SKM-1 (cell line): ENCODE results near the gene HNRNPA3.
"Not testable (repeated sequence)": the region's sequence is repeated elsewhere in the genome, so short reads cannot be mapped to it uniquely, and the experiment has no call there.

Source experiments
- DNase-seq: peaks from one replicate; lab custom pipeline; 2025; ENCODE audit not compliant: unreplicated experiment; lab: John Stamatoyannopoulos, UW

The HNRNPA3 gene

DNA sequence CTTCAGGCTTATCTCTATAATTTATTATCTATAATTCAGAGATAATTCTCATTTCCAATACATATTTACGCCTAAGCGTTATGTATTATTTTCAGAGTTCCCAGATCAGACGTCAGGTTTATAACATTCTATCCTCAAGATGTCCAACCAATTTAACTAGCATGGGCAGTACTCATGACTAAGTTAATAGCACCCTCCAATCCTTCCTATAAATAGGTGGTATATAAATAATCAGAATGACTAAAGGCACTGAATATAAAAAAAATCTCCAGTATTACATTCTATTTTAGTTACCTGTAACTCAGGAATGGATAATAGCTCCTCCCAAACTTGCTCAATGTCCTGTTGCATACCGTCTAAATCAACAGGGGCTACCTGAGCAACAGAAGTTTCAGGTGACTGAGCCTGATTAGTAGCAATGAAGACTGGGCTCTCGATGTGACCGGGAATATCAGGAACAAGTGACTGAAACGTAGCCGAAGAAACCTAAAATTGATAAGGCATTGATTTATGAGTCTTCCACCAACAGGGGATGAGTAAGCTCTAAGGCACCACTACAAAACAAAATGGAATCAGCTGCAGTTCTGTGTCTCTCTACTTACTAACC lies 19.6 kb downstream of the HNRNPA3 start:
- DNase-seq = no peak

DNA sequence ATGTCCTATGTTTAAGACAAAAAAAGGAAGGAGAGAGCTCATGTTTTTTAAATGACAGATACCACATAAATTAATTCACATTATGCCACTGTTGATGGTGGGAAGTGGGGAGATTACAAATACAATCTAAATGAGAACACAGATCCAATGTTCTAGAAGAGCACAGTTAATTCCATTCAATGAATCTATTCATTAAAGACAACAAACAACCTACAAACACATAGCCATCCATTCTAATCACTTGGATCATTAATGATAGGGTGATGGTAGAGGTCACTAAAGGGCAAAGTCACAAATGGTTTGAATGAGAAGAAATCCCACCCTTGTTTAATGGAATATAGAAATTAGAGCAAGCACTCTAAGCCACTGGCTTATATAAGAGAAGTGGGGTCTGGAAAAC lies 21.7 kb downstream of the HNRNPA3 start:
- no peak for DNase-seq

DNA sequence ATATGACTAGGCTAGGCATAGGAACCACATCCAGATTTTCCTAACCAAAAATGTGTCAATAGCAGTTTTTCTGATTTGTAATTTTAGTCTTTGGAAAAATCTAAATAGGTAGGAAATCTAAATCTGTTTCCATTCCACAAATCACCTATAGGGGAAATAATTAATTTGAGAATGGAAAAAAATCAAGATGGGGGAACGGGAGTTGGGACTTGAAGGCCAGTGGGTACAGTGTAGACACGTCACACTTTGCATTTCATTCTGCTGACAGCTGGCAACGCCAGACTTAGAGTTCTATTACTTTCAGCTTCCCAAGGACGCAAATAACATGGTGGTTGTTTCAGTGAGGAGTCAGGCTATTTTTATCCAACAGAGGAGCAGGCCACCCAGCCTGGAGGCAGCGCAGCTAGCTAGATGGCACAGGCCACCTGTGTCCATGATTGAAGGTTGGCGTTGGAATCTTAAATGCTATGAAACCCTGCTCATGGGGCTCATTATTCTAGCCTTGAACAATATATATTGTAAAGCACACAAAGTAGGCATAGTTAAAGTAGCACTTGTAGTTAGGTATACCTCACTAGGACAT lies 23.4 kb downstream of the HNRNPA3 start:
- DNase-seq = no peak

DNA sequence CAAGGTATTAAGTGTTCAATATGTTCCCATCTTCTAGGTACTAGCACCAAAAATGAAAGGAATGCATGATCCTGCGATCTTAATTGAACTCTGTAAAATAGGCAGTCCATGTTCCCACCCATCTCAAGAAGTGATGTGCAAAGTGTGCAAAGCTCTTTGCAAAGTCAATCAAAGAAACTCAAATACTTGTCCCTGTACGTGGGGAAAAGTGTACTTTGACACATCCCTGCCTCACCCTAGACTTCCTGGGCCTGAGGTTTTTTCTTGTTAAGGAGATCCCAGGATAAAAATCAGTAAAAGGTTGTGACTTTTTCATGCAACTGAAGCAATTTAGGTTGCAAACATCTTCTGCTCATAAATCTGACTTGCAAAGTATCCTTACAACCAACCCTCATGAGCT lies 25.3 kb downstream of the HNRNPA3 start:
- no peak for DNase-seq

DNA sequence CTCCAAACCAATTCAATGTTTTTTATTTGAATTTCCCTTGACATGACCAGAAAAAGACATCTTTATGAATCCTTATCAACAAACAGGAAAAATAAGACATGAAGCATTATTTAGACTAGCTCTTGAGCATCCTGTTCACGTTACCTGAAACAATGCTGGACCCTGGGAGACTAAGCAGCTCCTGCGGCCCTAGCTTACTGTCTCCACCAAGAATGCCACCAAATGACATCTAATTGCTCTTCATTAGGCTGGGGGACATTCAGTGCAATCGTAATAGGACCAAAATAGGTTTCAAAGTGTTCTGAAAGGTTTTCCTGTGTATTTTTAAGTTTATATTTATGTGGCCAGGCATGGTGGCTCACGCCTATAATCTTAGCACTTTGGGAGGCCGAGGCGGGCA lies 26.5 kb downstream of the HNRNPA3 start:
- no peak for DNase-seq

DNA sequence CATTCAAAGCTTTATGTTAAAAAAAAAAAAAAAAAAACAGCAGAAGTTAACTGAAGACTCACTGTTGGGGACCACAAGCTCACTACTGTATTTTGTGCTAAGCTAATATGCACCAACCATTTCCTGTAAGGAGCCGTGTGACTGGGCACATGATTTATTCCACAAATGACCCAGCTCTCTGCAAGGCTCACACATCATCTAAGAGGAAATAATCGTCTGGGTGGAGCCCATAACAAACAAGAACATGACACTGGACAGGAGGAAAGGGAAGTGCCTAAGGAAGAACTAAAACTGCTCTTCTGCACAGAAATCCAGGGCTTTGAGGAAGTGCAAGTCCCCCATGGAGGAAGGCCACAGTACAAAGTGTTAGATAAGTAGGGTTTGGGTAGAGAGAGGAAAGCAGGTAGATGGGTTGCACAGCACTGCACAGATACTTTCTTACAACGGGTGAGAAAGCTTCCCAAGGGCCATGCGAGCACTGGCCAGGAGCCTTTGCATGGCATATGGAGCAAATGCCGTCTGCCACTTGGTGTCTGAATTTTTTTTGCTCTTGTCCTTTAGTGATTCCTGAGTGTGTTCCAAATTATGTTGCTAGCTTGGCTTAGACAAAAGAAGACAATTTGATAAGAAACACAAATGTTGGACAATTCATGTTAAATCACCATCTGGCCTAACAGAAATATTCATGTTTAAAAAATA lies 27.5 kb downstream of the HNRNPA3 start:
- peak; percentile 95 for DNase-seq

DNA sequence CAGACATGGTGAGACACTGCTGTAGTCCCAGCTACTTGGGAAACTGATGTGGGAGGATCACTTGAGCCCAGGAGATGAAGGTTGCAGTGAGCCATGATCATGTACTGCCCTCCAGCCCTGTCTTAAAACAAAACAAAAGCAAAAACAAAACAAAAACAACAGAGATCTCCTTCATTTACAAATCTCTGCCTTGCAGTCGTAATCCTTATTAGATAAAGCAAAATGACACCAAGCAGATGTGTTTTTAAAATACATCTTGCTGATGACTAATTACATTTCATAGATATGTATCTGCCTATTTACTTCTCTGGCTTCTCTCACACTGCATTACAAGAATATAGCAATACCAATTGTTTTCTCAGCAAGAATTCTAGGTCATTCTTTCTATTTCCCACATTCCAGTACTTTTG lies 29.1 kb downstream of the HNRNPA3 start:
- no peak for DNase-seq

DNA sequence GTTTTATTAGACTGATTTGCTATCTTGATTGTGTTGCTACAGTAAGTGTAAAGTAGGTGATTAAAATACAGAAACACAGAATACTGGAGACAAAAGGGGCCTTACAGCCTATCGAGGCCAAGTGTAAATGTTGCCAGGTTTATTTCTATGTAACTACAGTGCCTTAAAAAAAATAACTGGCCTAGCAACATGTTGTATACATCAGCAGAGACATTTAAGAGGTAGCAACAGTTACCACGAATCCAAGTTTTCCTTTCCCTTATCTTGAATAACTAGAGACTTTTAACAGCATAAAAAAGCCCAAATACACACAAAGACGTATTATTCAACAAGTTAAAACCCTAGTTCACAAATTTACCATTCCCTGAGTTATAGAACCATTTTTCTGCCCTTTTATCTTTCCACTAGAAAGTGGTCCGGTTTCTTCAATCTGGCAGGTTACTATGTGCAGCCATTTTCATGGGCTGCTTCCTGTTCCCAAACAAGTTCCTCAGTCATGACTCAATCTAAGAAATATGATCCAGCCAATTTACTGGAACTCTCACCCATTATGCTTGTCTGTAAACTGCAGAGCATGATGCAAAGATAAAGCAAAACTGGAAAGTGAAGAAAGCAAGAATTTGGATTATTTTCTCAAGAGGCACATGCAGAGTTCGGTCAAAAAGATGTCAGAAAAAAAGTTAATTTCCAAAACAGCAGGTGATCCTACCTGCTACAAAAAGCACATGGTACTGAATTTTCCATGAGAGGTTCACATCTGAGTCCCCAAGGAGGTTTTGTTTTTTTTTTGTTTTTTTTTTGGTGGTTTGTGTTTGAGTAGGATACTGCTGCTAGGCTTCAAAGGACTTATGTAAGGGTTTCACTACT lies 29.8 kb downstream of the HNRNPA3 start:
- no peak for DNase-seq

DNA sequence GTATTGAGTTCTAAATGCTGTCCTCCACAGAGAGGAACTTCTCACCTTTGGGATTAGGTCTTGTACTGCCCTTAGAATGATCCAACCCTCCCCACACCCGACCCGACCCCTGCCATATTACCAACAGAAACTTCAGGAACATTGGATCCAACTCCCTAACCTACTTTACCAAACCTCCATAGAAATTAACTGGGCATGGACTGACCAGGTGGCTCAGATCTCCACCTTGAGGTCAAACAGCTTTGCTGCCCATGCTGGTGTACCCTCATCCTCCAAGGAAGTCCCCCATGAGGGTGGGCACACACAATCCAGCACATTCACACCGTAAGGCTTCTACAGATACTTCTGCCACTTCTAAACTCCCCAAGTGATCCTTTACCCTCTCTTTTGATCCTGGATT lies 30.5 kb downstream of the HNRNPA3 start:
- no peak for DNase-seq

DNA sequence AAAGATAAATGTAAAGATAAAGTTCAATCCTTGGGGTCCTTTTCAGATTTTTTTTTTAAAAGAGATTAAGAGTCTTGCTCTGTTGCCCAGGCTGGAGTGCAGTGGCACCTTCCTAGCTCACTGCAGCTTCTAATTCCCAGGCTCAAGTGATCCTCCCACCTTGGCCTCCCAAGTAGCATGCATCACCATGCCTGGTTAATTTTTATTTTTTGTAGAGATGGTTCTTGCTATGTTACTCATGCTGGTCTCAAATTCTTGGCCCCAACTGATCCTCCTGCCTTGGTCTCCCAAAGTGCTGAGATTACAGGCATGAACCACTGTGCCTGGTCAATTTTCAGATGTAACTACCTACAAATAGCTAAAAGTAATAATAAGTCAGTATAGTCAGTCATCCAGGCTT lies 30.9 kb downstream of the HNRNPA3 start:
- DNase-seq = no peak

DNA sequence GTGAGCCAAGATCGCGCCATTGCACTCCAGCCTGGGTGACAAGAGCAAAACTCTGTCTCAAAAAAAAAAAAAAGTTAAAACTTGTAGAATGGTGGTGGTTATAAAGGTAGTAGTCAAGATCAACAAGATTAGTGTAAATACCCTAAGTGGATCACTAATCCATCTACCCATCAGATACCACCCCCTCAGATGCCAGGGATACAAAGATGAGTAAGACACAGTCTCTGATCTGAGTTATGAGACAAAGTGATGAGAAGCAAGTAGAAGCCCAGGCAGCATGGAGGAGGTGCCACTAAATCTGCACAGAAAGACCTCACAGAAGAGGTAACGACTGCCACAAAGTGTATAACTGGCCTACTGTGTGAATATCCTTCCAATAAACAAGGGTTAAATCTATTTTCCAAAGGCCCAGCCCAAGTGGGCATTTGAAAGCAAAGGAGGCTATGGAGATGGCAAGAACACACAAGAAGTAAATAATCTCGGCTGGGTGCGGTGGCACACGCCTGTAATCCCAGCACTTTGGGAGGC lies 31.7 kb downstream of the HNRNPA3 start:
- no peak for DNase-seq

DNA sequence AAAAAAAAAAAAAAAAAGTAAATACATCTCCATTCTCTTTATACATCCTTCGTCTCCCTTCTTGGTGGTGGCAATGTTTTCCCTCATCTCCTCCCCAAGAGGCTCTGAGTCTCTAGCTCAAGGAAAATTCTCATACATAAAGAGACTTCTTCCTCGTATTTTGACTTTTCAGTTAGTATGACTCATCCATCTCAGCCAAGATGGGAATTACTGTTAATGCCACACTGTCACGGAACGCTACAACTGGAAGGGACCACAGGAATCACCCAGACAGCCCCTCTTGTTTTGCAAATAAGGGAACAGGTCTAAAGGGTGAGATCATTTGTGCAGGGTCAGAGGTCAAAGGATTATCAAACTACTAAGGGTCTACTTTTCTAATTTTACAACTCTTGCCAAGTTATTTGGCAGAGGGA lies 32.4 kb downstream of the HNRNPA3 start:
- no peak for DNase-seq

DNA sequence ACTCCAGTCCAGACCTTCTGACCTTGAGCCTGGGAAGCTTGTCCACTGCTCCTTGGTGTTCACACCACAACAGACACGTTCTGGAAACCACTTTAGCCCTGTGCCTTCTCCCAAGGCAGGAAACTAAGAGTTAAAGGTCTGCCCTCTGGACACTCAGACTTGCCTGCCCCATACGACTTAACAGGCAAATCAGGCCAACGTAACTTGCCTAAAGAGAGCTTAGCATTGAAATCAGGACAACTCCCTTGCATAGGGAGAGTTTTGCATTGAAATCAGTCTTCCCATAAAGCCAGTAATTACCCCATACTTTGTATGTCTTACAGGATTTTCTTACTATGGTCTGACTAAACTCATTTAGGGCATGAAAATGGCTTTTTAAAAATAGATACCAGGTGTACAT lies 33.4 kb downstream of the HNRNPA3 start:
- DNase-seq = no peak

DNA sequence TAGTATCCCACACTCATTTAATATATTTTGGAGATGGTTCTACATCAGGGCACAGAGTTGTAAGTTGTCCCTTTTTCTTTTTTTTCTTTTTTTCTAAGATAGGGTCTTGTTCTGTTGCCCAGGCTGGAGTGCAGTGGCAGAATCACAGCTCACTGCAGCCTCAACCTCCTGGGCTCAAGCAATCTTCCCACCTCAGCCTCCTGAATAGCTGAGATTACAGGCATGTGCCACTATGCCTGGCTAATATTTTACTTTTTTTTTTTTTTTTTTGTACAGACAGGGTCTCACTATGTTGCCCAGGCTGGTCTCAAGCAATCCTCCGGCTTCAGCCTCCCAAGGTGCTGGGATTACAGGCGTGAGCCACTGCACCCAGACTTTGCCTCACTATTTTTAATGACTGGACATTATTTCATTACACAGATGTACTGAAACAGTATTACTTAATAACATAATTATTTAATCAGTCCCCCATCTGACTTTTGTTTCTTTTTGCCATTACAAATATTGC lies 34.0 kb downstream of the HNRNPA3 start:
- not testable (repeated sequence) for DNase-seq

DNA sequence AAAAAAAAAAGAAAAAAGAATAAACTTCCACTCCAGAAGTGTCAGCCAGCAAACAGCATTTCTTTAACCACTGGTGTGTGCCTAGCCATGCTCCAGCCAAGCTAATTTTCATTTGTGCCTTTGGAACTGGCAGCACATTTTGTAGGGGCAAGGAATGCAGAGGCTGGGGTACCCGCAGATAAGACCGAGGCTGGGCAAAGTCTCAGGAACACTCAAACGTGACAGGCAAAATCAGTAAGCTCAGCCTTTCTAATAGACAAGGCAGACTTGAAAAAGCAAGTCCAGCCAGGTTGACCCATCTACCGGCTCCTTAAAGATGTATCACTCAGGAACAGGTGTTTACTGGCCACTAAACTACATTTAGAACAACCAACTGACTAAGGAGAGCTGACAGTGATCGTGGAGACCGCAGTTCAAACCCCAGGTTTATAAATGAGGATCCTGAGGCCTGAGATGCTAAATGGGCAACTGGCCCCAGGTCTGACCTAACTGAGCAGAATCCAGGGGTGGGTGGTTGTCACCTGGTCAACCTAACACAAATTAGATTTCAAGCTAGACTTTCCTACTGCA lies 35.2 kb downstream of the HNRNPA3 start:
- DNase-seq = no peak

DNA sequence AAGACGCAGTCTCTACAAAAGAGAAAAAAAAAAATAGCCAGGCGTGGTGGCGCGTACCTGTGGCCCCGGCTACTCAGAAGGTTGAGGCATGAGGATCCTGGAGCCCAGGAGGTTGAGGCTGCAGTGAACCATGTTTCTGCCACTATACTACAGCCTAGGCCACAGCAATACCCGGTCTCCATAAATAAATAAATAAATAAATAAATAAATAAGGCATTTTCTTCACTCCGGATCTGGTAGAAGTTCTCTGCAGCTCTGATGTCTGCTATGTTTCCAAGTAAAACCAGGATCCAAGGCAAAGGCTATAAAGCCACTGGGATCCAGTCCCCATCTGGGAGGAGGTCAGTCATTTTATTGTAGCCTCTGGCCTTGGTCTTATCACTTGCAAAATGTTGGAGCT lies 36.4 kb downstream of the HNRNPA3 start:
- no peak for DNase-seq

DNA sequence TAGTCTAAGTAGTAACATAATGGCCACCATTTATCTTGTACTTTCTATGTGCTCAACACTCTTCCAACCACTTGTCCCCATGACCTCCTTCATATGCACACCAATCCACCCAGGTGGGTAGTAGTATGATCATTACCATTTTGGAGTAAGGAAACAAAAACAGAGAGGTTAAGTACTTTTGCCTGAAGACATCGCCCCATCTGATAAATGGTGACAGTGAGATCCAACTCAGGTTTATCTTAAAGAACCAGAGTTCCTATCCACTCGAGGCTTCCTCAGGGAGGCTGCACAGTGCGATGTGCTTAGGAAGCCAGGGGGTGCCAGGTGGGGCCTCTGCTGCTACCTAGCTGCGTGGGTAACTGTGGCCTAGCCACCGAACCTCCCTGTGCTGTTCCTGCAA lies 37.9 kb downstream of the HNRNPA3 start:
- no peak for DNase-seq

DNA sequence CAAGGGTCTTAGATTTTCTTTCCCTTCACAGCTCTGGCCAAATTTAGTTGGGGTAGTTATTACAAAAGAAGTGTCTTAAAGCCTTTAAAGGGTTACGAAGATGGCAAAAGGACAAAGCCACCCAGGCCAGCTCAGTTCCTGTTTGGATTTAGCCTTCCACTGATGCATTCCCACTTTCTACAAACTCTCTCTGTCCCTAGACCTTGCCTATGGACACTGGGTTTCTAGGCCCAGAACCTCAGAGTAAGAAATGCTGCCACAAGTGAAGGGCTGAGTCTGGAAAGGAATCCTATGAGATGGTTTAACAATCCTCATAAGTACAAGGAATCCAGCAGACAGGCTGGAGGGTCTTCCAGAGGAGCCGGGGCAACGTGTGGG lies 38.6 kb downstream of the HNRNPA3 start:
- DNase-seq = no peak

DNA sequence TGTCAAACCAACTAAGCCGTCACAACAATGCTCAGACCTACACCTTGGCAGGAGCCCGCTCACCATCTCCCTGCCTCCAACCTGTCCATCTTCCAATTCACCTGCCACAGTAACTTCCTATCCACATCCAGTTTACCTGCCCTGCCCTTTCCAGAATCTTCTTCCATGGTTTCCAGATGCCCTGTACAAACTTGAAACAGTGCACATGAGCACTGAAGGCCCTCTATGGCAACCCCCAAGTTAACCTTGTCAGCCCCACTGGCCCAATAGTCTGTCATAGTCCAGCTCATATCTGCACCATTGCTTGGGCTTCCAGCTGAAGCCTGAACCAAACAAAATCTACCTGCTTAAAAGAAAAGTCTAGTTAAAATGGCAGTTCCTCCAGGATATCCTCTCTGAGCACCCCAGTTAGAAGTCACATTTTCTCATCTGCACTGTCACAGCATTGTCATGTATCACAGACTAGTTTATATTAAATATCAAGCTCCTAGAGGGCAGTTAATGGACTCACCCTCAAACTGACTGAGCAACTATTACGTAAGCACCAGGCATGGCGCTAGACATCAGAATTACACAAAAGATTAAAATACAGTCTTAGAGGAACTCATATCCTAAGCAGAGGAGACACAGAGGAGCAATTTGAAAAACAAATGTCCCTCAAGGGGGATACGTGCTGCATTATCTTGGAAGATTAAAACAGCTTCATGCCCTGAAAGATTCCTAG lies 40.4 kb downstream of the HNRNPA3 start:
- peak; percentile 19 for DNase-seq

DNA sequence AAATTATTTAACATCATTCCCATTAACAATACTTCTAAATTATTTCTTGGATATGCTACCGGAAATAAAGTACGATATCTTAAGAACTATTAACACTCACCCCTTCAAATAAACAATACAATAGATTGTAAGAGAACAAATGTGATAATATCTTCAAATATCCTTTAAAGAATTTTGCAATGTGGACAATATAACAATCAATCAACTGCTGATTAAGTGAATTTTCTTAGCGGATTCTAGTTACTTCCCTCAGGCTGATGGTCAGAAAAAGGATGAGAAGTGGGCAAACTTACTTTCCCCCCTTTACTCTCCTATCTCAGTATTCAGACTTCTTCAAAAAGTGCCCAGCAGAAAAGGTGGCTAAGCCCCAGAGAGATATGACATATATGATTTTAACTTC lies 41.1 kb downstream of the HNRNPA3 start:
- no peak for DNase-seq
